OCI-LY7 (cell line): ENCODE measurements around the gene TM2D1. TPM values are rescaled to one million over a fixed set of nuclear protein-coding genes. Genes with fewer than 3 reads are reported as not detected.

Experiments used
- BruUV-seq: library from RNA; stranded (reverse); fragments of 400-500 nt; replicated peaks from 2 replicates; lab custom pipeline; 2021; lab: Mats Ljungman, UMichigan
- CTCF ChIA-PET: fragments of 300-600 bp; sonication (Branson Sonifier 250); formaldehyde crosslinking; loops from one replicate; lab custom pipeline; 2022; ENCODE audit warnings: antibody characterized with exemption; ENCODE audit not compliant: unreplicated experiment; lab: Charles Lee
- POLR2A ChIA-PET: fragments of 300-600 bp; sonication (Branson Sonifier 250); formaldehyde crosslinking; loops from one replicate; lab custom pipeline; 2022; ENCODE audit warnings: antibody characterized with exemption; lab: Charles Lee
- DNase-seq: peaks from one replicate; pipeline ENCODE4 v3.0.0-alpha.2; 2015; ENCODE audit warnings: low spot score
- H2AFZ ChIP-seq: fragments of 200-600 bp; sonication (generic), shearing (Covaris generic); 2 replicates; pipeline ENCODE4 v1.6.1; 2014; ENCODE audit warnings: mild to moderate bottlenecking, antibody characterized with exemption, low read length, moderate library complexity
- H3K27ac ChIP-seq: fragments of 200-600 bp; sonication (generic); 2 replicates; pipeline ENCODE4 v1.5.1; 2014; ENCODE audit warnings: mixed run types, low read depth, mild to moderate bottlenecking, moderate library complexity, low read length, inconsistent platforms; ENCODE audit not compliant: poor library complexity, severe bottlenecking
- H3K36me3 ChIP-seq: fragments of 200-600 bp; sonication (generic); 2 replicates; pipeline ENCODE4 v1.6.1; 2014; ENCODE audit warnings: mild to moderate bottlenecking, antibody characterized with exemption, low read length, moderate library complexity, mixed read lengths; ENCODE audit not compliant: insufficient read depth
- H3K4me1 ChIP-seq: fragments of 200-600 bp; sonication (generic); 2 replicates; pipeline ENCODE4 v1.5.1; 2014; ENCODE audit warnings: mild to moderate bottlenecking, low read length; ENCODE audit not compliant: insufficient read depth, poor library complexity, severe bottlenecking
- H3K4me2 ChIP-seq: fragments of 200-600 bp; sonication (generic); 2 replicates; pipeline ENCODE4 v1.6.1; 2014; ENCODE audit warnings: mild to moderate bottlenecking, low read length
- H3K4me3 ChIP-seq: fragments of 200-600 bp; sonication (generic); 2 replicates; pipeline ENCODE4 v1.5.1; 2014; ENCODE audit warnings: mild to moderate bottlenecking, low read depth, low read length; ENCODE audit not compliant: poor library complexity, severe bottlenecking
- H3K79me2 ChIP-seq: fragments of 200-600 bp; sonication (generic); 2 replicates; pipeline ENCODE4 v1.6.1; 2016; ENCODE audit warnings: low read depth, mild to moderate bottlenecking, low read length, moderate library complexity, mixed read lengths; ENCODE audit not compliant: insufficient read depth
- H3K9me2 ChIP-seq: fragments of 200-600 bp; sonication (generic); 2 replicates; pipeline ENCODE4 v1.6.1; 2016; ENCODE audit warnings: mild to moderate bottlenecking, low read length, mixed read lengths; ENCODE audit not compliant: insufficient read depth
- H3K9me3 ChIP-seq: fragments of 200-600 bp; sonication (generic); 2 replicates; pipeline ENCODE4 v1.6.1; 2014; ENCODE audit warnings: mild to moderate bottlenecking, mixed run types, low read length, mixed read lengths
- H4K20me1 ChIP-seq: fragments of 200-600 bp; sonication (generic); 2 replicates; pipeline ENCODE4 v1.6.1; 2014; ENCODE audit warnings: mild to moderate bottlenecking, antibody characterized with exemption, low read length, moderate library complexity, mixed read lengths; ENCODE audit not compliant: insufficient read depth
- CTCF ChIP-seq: fragments of 200-600 bp; sonication (generic); conservative IDR thresholded peaks from 2 replicates; pipeline ENCODE4 v1.5.1; 2014; ENCODE audit warnings: mild to moderate bottlenecking, antibody characterized with exemption, low read length, moderate library complexity, mixed read lengths
- EZH2phosphoT487 ChIP-seq: fragments of 200-600 bp; sonication (generic); IDR thresholded peaks from 2 replicates; pipeline ENCODE4 v1.6.1; 2018; ENCODE audit warnings: low read depth, borderline replicate concordance, mild to moderate bottlenecking, mixed run types, antibody characterized with exemption, low read length, moderate library complexity, mixed read lengths
- intact Hi-C: fragments of 100-400 bp; cut with micrococcal nuclease; formaldehyde crosslinking; loops from one replicate; pipeline ENCODE4 v1.10.0; 2022; ENCODE audit not compliant: unreplicated experiment
- total RNA-seq, 2 experiments: library from RNA; depleted of rRNA in 1 of 2; stranded (reverse); fragments of >200 nt in 1 of 2; shearing (Covaris generic) in 1 of 2; gene quantifications; 2 replicates each; pipeline ENCODE4 v1.2.3, GENCODE V29; 2014 to 2022

TM2D1 gene
- total RNA-seq, 2 experiments from 2014 or later = 34.9 to 44.9 TPM

- Histone ChIP-seq H3K4me3 (no peak overlapping the region), H3K9me3 (no peaks in the 10 kb centered on the region), H3K36me3 (no peaks in the 10 kb centered on the region), H2AFZ (no peak overlapping the region), H3K4me2 (no peak overlapping the region), H3K4me1 (no peaks in the 10 kb centered on the region), H3K79me2 (no peaks in the 10 kb centered on the region), H4K20me1 (no peaks in the 10 kb centered on the region), H3K9me2 (no peaks in the 10 kb centered on the region), H3K27ac (no peak overlapping the region)
- ChIA-PET CTCF (no interaction called here), POLR2A (interaction anchor here (1.0 kb wide), 1 partner anchor 243 kb away, joined by 3 read pairs; no protein-coding TSS in a partner anchor)
- BruUV-seq = no TSS peak
- no peak for DNase-seq
- intact Hi-C loops = no loop called here
- TF ChIP-seq EZH2phosphoT487 (no peak), CTCF (no peak)
Measured at GRCh38 chr1:61639608-61640336, 85.2 kb downstream of the TM2D1 start.

- Histone ChIP-seq H3K4me3 (no peak overlapping the region), H2AFZ (no peak overlapping the region), H3K4me1 (no peaks in the 10 kb centered on the region), H3K9me2 (no peaks in the 10 kb centered on the region), H3K9me3 (no peaks in the 10 kb centered on the region), H3K79me2 (no peaks in the 10 kb centered on the region), H4K20me1 (no peaks in the 10 kb centered on the region), H3K36me3 (no peaks in the 10 kb centered on the region), H3K27ac (no peak overlapping the region), H3K4me2 (no peak overlapping the region)
- no TSS peak for BruUV-seq
- no peak for TF ChIP-seq CTCF
- TF ChIP-seq EZH2phosphoT487 = no peak
- intact Hi-C loops = no loop called here
- CTCF ChIA-PET = no interaction called here
- DNase-seq = no peak
- POLR2A ChIA-PET = interaction anchor here (1.0 kb wide), 1 partner anchor 244 kb away, joined by 3 read pairs; no protein-coding TSS in a partner anchor
Measured at GRCh38 chr1:61638911-61639605, 85.9 kb downstream of the TM2D1 start.

GRCh38 chr1:61638296-61638695 lies 86.6 kb downstream of the TM2D1 start:
- ChIA-PET POLR2A (no interaction called here), CTCF (no interaction called here)
- Histone ChIP-seq H3K4me3 (no peak overlapping the region), H3K9me2 (no peaks in the 10 kb centered on the region), H3K27ac (no peak overlapping the region), H3K9me3 (no peaks in the 10 kb centered on the region), H3K4me2 (no peak overlapping the region), H3K4me1 (no peaks in the 10 kb centered on the region), H4K20me1 (no peaks in the 10 kb centered on the region), H3K36me3 (no peaks in the 10 kb centered on the region), H2AFZ (no peak overlapping the region), H3K79me2 (no peaks in the 10 kb centered on the region)
- no TSS peak for BruUV-seq
- no peak for DNase-seq
- TF ChIP-seq CTCF = no peak
- TF ChIP-seq EZH2phosphoT487 = no peak
- intact Hi-C loops = no loop called here
